OCI-LY3 (cell line): ENCODE results near the gene LZTS2.
"Not testable (repeated sequence)": the region's sequence is repeated elsewhere in the genome, so short reads cannot be mapped to it uniquely, and the experiment has no call there.

ENCODE experiments used
- EZH2phosphoT487 ChIP-seq: fragments of 200-600 bp; shearing (Covaris generic); IDR thresholded peaks from 2 replicates; pipeline ENCODE4 v1.6.1; 2018; ENCODE audit warnings: antibody characterized with exemption, mixed run types, low read depth
- TF ChIP-seq, protein P1 (sequence below): fragments of 200-600, 300-600 bp; sonication (generic); IDR thresholded peaks from 2 replicates; pipeline ENCODE4 v1.5.1; 2014; ENCODE audit warnings: antibody characterized with exemption, low read length, low read depth

DNA sequence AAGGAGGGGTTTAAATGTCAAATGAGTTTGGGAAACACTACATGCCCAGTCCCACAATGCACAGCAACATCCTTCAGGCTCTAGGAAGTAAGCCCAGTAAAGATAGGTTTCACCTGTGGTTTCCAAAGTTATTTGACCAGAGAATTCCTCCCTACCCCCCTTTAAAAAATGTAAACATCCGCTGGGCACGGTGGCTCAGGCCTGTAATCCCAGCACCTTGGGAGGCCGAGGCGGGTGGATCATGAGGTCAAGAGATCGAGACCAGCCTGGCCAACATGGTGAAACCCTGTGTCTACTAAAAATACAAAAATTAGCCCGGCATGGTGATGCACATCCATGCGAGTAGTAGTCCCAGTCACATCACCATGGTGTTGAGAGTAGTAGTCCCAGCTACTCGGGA lies 24.2 kb upstream of the LZTS2 start:
- TF ChIP-seq, protein P1, sequence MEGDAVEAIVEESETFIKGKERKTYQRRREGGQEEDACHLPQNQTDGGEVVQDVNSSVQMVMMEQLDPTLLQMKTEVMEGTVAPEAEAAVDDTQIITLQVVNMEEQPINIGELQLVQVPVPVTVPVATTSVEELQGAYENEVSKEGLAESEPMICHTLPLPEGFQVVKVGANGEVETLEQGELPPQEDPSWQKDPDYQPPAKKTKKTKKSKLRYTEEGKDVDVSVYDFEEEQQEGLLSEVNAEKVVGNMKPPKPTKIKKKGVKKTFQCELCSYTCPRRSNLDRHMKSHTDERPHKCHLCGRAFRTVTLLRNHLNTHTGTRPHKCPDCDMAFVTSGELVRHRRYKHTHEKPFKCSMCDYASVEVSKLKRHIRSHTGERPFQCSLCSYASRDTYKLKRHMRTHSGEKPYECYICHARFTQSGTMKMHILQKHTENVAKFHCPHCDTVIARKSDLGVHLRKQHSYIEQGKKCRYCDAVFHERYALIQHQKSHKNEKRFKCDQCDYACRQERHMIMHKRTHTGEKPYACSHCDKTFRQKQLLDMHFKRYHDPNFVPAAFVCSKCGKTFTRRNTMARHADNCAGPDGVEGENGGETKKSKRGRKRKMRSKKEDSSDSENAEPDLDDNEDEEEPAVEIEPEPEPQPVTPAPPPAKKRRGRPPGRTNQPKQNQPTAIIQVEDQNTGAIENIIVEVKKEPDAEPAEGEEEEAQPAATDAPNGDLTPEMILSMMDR, result not testable (repeated sequence)
- TF ChIP-seq EZH2phosphoT487, result not testable (repeated sequence)
